ENCODE results near the gene DDO. TPM values are rescaled to one million over a fixed set of nuclear protein-coding genes. Genes with fewer than 3 reads are reported as not detected.

DDO gene
- total RNA-seq, 6 experiments from 2014 or later, result 4.6 to 9.4 (median 6.4) TPM

GRCh38 chr6:110355727-110356126 is 59.6 kb downstream of the DDO start:
- no peak overlapping the region for H3K4me3 ChIP-seq
- TF ChIP-seq CTCF (IDR thresholded peaks at IDR 0.05), result no peak
- no peak for TF ChIP-seq POLR2A (IDR thresholded peaks at IDR 0.05)
- WGBS (ENCODE audit: insufficient coverage, low coverage, low lambda C conversion rate, missing lambda C conversion rate), result 69% methylated on average over 2 of the region's 2 CpGs
- no peaks in the 10 kb centered on the region for H3K36me3 ChIP-seq
- no peaks in the 10 kb centered on the region for H3K9me3 ChIP-seq
- H3K4me1 ChIP-seq, result peaks cover 0 to 5% (median 0%) of the 10 kb centered on the region in 4 donors
- no peak overlapping the region for H3K27ac ChIP-seq
- intact Hi-C loops (cut with DNase I), result no loop called here
- H3K27me3 ChIP-seq, result no peaks in the 10 kb centered on the region
- ATAC-seq, result no peak
- DNase-seq, result no peak

GRCh38 chr6:110355022-110355421 is 60.4 kb downstream of the DDO start:
- H3K9me3 ChIP-seq, result no peaks in the 10 kb centered on the region
- intact Hi-C loops (cut with DNase I), result no loop called here
- no peaks in the 10 kb centered on the region for H3K4me1 ChIP-seq
- no peaks in the 10 kb centered on the region for H3K27me3 ChIP-seq
- H3K4me3 ChIP-seq, result no peak overlapping the region
- no peaks in the 10 kb centered on the region for H3K36me3 ChIP-seq
- no peak for ATAC-seq
- 74% methylated on average over 2 of the region's 2 CpGs for WGBS (ENCODE audit: insufficient coverage, low coverage, low lambda C conversion rate, missing lambda C conversion rate)
- no peak overlapping the region for H3K27ac ChIP-seq
- DNase-seq, result no peak
- no peak for TF ChIP-seq POLR2A (IDR thresholded peaks at IDR 0.05)
- TF ChIP-seq CTCF (IDR thresholded peaks at IDR 0.05), result no peak

- 67% methylated on average over 2 of the region's 2 CpGs for WGBS (ENCODE audit: insufficient coverage, low coverage, low lambda C conversion rate, missing lambda C conversion rate)
- no peak overlapping the region for H3K27ac ChIP-seq
Measured at GRCh38 chr6:110354153-110354552, 61.2 kb downstream of the DDO start.

DNA sequence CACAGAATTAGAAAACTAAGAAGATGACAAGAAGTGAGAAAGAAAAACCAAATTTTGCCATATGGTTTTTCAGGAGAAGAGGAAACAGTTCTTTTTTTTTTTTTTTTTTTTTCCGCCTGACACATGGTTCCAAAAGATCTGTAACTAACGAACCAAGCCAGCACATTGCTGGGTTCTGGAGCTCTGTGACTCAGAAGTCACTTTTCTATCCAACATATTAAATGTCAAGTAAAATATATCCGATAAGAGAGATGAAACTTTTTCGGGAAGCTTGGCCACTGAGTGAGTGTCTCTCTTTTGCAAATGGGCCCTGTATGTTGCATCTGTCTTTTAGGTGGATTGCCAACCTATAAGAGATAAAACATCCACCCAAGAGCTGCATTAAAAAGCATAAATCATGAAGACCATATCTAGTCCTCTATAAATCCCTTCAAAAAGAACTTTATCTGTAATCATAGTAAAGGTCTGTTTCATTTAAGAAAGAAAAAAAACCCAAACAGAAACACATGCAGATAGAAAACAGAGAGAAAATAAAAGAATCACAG is 61.8 kb downstream of the DDO start:
- H3K36me3 ChIP-seq, result no peaks in the 10 kb centered on the region
- DNase-seq (no peak), ATAC-seq (no peak)
- H3K27ac ChIP-seq, result no peak overlapping the region
- no peaks in the 10 kb centered on the region for H3K9me3 ChIP-seq
- H3K4me3 ChIP-seq, result no peak overlapping the region
- TF ChIP-seq CTCF (IDR thresholded peaks at IDR 0.05) (no peak), POLR2A (IDR thresholded peaks at IDR 0.05) (no peak)
- H3K27me3 ChIP-seq, result no peaks in the 10 kb centered on the region
- 55% methylated on average over 4 of the region's 4 CpGs for WGBS (ENCODE audit: insufficient coverage, low coverage, low lambda C conversion rate, missing lambda C conversion rate)
- intact Hi-C loops (cut with DNase I), result no loop called here
- no peaks in the 10 kb centered on the region for H3K4me1 ChIP-seq

More at GRCh38 chr6:110354153-110354552, 61.2 kb downstream of the DDO start:
- Histone ChIP-seq H3K4me1 (no peaks in the 10 kb centered on the region), H3K9me3 (no peaks in the 10 kb centered on the region), H3K36me3 (no peaks in the 10 kb centered on the region), H3K4me3 (no peak overlapping the region), H3K27me3 (no peaks in the 10 kb centered on the region)
- DNase-seq (no peak), ATAC-seq (no peak)
- no peak for TF ChIP-seq CTCF (IDR thresholded peaks at IDR 0.05)
- no peak for TF ChIP-seq POLR2A (IDR thresholded peaks at IDR 0.05)
- intact Hi-C loops (cut with DNase I), result no loop called here
